ENCODE measurements around the gene SAMMSON. TPM values are rescaled to one million over a fixed set of nuclear protein-coding genes. Genes with fewer than 3 reads are reported as not detected.

Gene SAMMSON
- total RNA-seq, 4 donors from 2014 or later, result 0.94 to 6.1 TPM; not detected in 2

- Histone ChIP-seq H3K9me3 (no peaks in the 10 kb centered on the region), H3K27me3 (no peaks in the 10 kb centered on the region), H3K4me3 (no peak overlapping the region), H3K4me1 (no peaks in the 10 kb centered on the region), H3K27ac (no peak overlapping the region), H3K36me3 (no peaks in the 10 kb centered on the region)
- intact Hi-C loops (cut with DNase I), result no loop called here
- WGBS, 2 donors, result 58 to 62% methylated on average over 6 of the region's 6 CpGs
- TF ChIP-seq POLR2A (IDR thresholded peaks at IDR 0.05), result no peak
- peak in 4 of 6 experiments; percentile 10 to 45 (median 19) for TF ChIP-seq CTCF (IDR thresholded peaks at IDR 0.05)
- DNase-seq, result no peak
Measured at GRCh38 chr3:70108072-70108471, 108.5 kb downstream of the SAMMSON start.

GRCh38 chr3:70108546-70108945 is 109.0 kb downstream of the SAMMSON start:
- TF ChIP-seq POLR2A (IDR thresholded peaks at IDR 0.05) (no peak), CTCF (IDR thresholded peaks at IDR 0.05) (no peak)
- no peaks in the 10 kb centered on the region for H3K4me1 ChIP-seq
- DNase-seq, result no peak
- H3K4me3 ChIP-seq, result no peak overlapping the region
- no peaks in the 10 kb centered on the region for H3K27me3 ChIP-seq
- no peaks in the 10 kb centered on the region for H3K36me3 ChIP-seq
- intact Hi-C loops (cut with DNase I), result no loop called here
- no peak overlapping the region for H3K27ac ChIP-seq
- WGBS, 2 donors, result 62 to 72% methylated on average over 3 of the region's 3 CpGs
- H3K9me3 ChIP-seq, result no peaks in the 10 kb centered on the region

- no peak overlapping the region for H3K27ac ChIP-seq
- no peaks in the 10 kb centered on the region for H3K4me1 ChIP-seq
- no peak for TF ChIP-seq POLR2A (IDR thresholded peaks at IDR 0.05)
- no peak for TF ChIP-seq CTCF (IDR thresholded peaks at IDR 0.05)
- H3K36me3 ChIP-seq, result no peaks in the 10 kb centered on the region
- intact Hi-C loops (cut with DNase I), result no loop called here
- DNase-seq, result no peak
- WGBS, 2 donors, result 58 to 62% methylated on average over 2 of the region's 2 CpGs
- no peak overlapping the region for H3K4me3 ChIP-seq
- no peaks in the 10 kb centered on the region for H3K9me3 ChIP-seq
- no peaks in the 10 kb centered on the region for H3K27me3 ChIP-seq
Measured at GRCh38 chr3:70110066-70110465, 110.5 kb downstream of the SAMMSON start.

- no peak for DNase-seq
- 71 to 72% methylated on average over 1 of the region's 1 CpG for WGBS, 2 donors
- H3K9me3 ChIP-seq, result no peaks in the 10 kb centered on the region
- intact Hi-C loops (cut with DNase I), result no loop called here
- H3K4me3 ChIP-seq, result no peak overlapping the region
- H3K27ac ChIP-seq, result no peak overlapping the region
- TF ChIP-seq POLR2A (IDR thresholded peaks at IDR 0.05), result no peak
- no peak for TF ChIP-seq CTCF (IDR thresholded peaks at IDR 0.05)
- H3K4me1 ChIP-seq, result no peaks in the 10 kb centered on the region
- H3K36me3 ChIP-seq, result no peaks in the 10 kb centered on the region
- no peaks in the 10 kb centered on the region for H3K27me3 ChIP-seq
Measured at GRCh38 chr3:70111411-70111810, 111.9 kb downstream of the SAMMSON start.

- no peak for TF ChIP-seq CTCF (IDR thresholded peaks at IDR 0.05)
- TF ChIP-seq POLR2A (IDR thresholded peaks at IDR 0.05), result no peak
Measured at GRCh38 chr3:70112751-70113150, 113.2 kb downstream of the SAMMSON start.

More at GRCh38 chr3:70112751-70113150, 113.2 kb downstream of the SAMMSON start:
- no peak for DNase-seq
- H3K9me3 ChIP-seq, result no peaks in the 10 kb centered on the region
- no peaks in the 10 kb centered on the region for H3K27me3 ChIP-seq
- H3K27ac ChIP-seq, result no peak overlapping the region
- no peaks in the 10 kb centered on the region for H3K4me1 ChIP-seq
- H3K36me3 ChIP-seq, result no peaks in the 10 kb centered on the region
- intact Hi-C loops (cut with DNase I), result no loop called here
- 45 to 49% methylated on average over 3 of the region's 3 CpGs for WGBS, 2 donors
- H3K4me3 ChIP-seq, result no peak overlapping the region
